OCI-LY7 (cell line): ENCODE results near the gene HAPLN2. TPM values are rescaled to one million over a fixed set of nuclear protein-coding genes. Genes with fewer than 3 reads are reported as not detected.

ENCODE experiments used
- BruUV-seq: library from RNA; stranded (reverse); fragments of 400-500 nt; replicated peaks from 2 replicates; lab custom pipeline; 2021; lab: Mats Ljungman, UMichigan
- CTCF ChIA-PET: fragments of 300-600 bp; sonication (Branson Sonifier 250); formaldehyde crosslinking; loops from one replicate; lab custom pipeline; 2022; ENCODE audit warnings: antibody characterized with exemption; ENCODE audit not compliant: unreplicated experiment; lab: Charles Lee
- POLR2A ChIA-PET: fragments of 300-600 bp; sonication (Branson Sonifier 250); formaldehyde crosslinking; loops from one replicate; lab custom pipeline; 2022; ENCODE audit warnings: antibody characterized with exemption; lab: Charles Lee
- DNase-seq: peaks from one replicate; pipeline ENCODE4 v3.0.0-alpha.2; 2015; ENCODE audit warnings: low spot score
- H2AFZ ChIP-seq: fragments of 200-600 bp; sonication (generic), shearing (Covaris generic); 2 replicates; pipeline ENCODE4 v1.6.1; 2014; ENCODE audit warnings: mild to moderate bottlenecking, antibody characterized with exemption, low read length, moderate library complexity
- H3K27ac ChIP-seq: fragments of 200-600 bp; sonication (generic); 2 replicates; pipeline ENCODE4 v1.5.1; 2014; ENCODE audit warnings: mixed run types, low read depth, mild to moderate bottlenecking, moderate library complexity, low read length, inconsistent platforms; ENCODE audit not compliant: poor library complexity, severe bottlenecking
- H3K36me3 ChIP-seq: fragments of 200-600 bp; sonication (generic); 2 replicates; pipeline ENCODE4 v1.6.1; 2014; ENCODE audit warnings: mild to moderate bottlenecking, antibody characterized with exemption, low read length, moderate library complexity, mixed read lengths; ENCODE audit not compliant: insufficient read depth
- H3K4me1 ChIP-seq: fragments of 200-600 bp; sonication (generic); 2 replicates; pipeline ENCODE4 v1.5.1; 2014; ENCODE audit warnings: mild to moderate bottlenecking, low read length; ENCODE audit not compliant: insufficient read depth, poor library complexity, severe bottlenecking
- H3K4me2 ChIP-seq: fragments of 200-600 bp; sonication (generic); 2 replicates; pipeline ENCODE4 v1.6.1; 2014; ENCODE audit warnings: mild to moderate bottlenecking, low read length
- H3K4me3 ChIP-seq: fragments of 200-600 bp; sonication (generic); 2 replicates; pipeline ENCODE4 v1.5.1; 2014; ENCODE audit warnings: mild to moderate bottlenecking, low read depth, low read length; ENCODE audit not compliant: poor library complexity, severe bottlenecking
- H3K79me2 ChIP-seq: fragments of 200-600 bp; sonication (generic); 2 replicates; pipeline ENCODE4 v1.6.1; 2016; ENCODE audit warnings: low read depth, mild to moderate bottlenecking, low read length, moderate library complexity, mixed read lengths; ENCODE audit not compliant: insufficient read depth
- H3K9me2 ChIP-seq: fragments of 200-600 bp; sonication (generic); 2 replicates; pipeline ENCODE4 v1.6.1; 2016; ENCODE audit warnings: mild to moderate bottlenecking, low read length, mixed read lengths; ENCODE audit not compliant: insufficient read depth
- H3K9me3 ChIP-seq: fragments of 200-600 bp; sonication (generic); 2 replicates; pipeline ENCODE4 v1.6.1; 2014; ENCODE audit warnings: mild to moderate bottlenecking, mixed run types, low read length, mixed read lengths
- H4K20me1 ChIP-seq: fragments of 200-600 bp; sonication (generic); 2 replicates; pipeline ENCODE4 v1.6.1; 2014; ENCODE audit warnings: mild to moderate bottlenecking, antibody characterized with exemption, low read length, moderate library complexity, mixed read lengths; ENCODE audit not compliant: insufficient read depth
- CTCF ChIP-seq: fragments of 200-600 bp; sonication (generic); conservative IDR thresholded peaks from 2 replicates; pipeline ENCODE4 v1.5.1; 2014; ENCODE audit warnings: mild to moderate bottlenecking, antibody characterized with exemption, low read length, moderate library complexity, mixed read lengths
- EZH2phosphoT487 ChIP-seq: fragments of 200-600 bp; sonication (generic); IDR thresholded peaks from 2 replicates; pipeline ENCODE4 v1.6.1; 2018; ENCODE audit warnings: low read depth, borderline replicate concordance, mild to moderate bottlenecking, mixed run types, antibody characterized with exemption, low read length, moderate library complexity, mixed read lengths
- intact Hi-C: fragments of 100-400 bp; cut with micrococcal nuclease; formaldehyde crosslinking; loops from one replicate; pipeline ENCODE4 v1.10.0; 2022; ENCODE audit not compliant: unreplicated experiment
- total RNA-seq, 2 experiments: library from RNA; depleted of rRNA in 1 of 2; stranded (reverse); fragments of >200 nt in 1 of 2; shearing (Covaris generic) in 1 of 2; gene quantifications; 2 replicates each; pipeline ENCODE4 v1.2.3, GENCODE V29; 2014 to 2022

Gene HAPLN2
- total RNA-seq, 2 experiments from 2014 or later: 0.41 to 1.1 TPM

GRCh38 chr1:156667968-156668709, 48.9 kb downstream of the HAPLN2 start:
- TF ChIP-seq CTCF (no peak), EZH2phosphoT487 (no peak)
- no TSS peak for BruUV-seq
- CTCF ChIA-PET: interaction anchor here (0.6 kb wide), 1 partner anchor 21 kb away, joined by 3 read pairs; no protein-coding TSS in a partner anchor
- Histone ChIP-seq H4K20me1 (peaks cover 4% of the 10 kb centered on the region; the same call in 1 of the 2 replicates), H3K4me2 (no peak overlapping the region), H2AFZ (no peak overlapping the region), H3K4me1 (peaks cover 24% of the 10 kb centered on the region), H3K4me3 (no peak overlapping the region), H3K9me2 (no peaks in the 10 kb centered on the region), H3K9me3 (no peaks in the 10 kb centered on the region), H3K79me2 (no peaks in the 10 kb centered on the region), H3K36me3 (no peaks in the 10 kb centered on the region), H3K27ac (no peak overlapping the region)
- POLR2A ChIA-PET: no interaction called here
- no peak for DNase-seq
- intact Hi-C loops: no loop called here

- TF ChIP-seq EZH2phosphoT487 (no peak), CTCF (no peak)
- ChIA-PET POLR2A (no interaction called here), CTCF (no interaction called here)
- Histone ChIP-seq H3K4me1 (peaks cover 15% of the 10 kb centered on the region), H3K4me2 (no peak overlapping the region), H3K79me2 (no peaks in the 10 kb centered on the region), H3K4me3 (no peak overlapping the region), H3K9me3 (no peaks in the 10 kb centered on the region), H3K36me3 (no peaks in the 10 kb centered on the region), H3K9me2 (no peaks in the 10 kb centered on the region), H3K27ac (no peak overlapping the region), H2AFZ (no peak overlapping the region), H4K20me1 (peaks cover 4% of the 10 kb centered on the region; the same call in 1 of the 2 replicates)
- BruUV-seq: no TSS peak
- intact Hi-C loops: no loop called here
- no peak for DNase-seq
Observed at GRCh38 chr1:156668801-156669637, 49.8 kb downstream of the HAPLN2 start.
